ENCODE data around the gene TARS2. TPM values are rescaled to one million over a fixed set of nuclear protein-coding genes. Genes with fewer than 3 reads are reported as not detected.

Gene TARS2
- polyA plus RNA-seq, 3 donors = 12.0 to 14.7 (median 14.6) TPM

GRCh38 chr1:150548324-150548631 is 61.1 kb downstream of the TARS2 start:
- intact Hi-C loops (cut with micrococcal nuclease) = no loop called here
- Histone ChIP-seq H3K27me3 (ENCODE audit: control insufficient read depth in 2 of 2, insufficient read depth in 2 of 2, low read length in 2 of 2) (peaks cover 0 to 3% of the 10 kb centered on the region in 2 donors), H3K79me2 (ENCODE audit: insufficient read depth, low read length) (peaks cover 28% of the 10 kb centered on the region), H3K9me3 (replicated peaks in 1 of 2; ENCODE audit: control insufficient read depth in 1 of 2, insufficient read depth in 1 of 2, low read length in 2 of 2) (no peaks in the 10 kb centered on the region), H3K4me2 (replicated peaks; ENCODE audit: extremely low read depth, low read length, poor library complexity, severe bottlenecking) (peak overlapping the region; percentile 94), H3K4me3 (replicated peaks in 1 of 3; ENCODE audit: low read depth in 2 of 3, low read length in 3 of 3) (peak overlapping the region; percentile 42 to 86 (median 44)), H3K36me3 (replicated peaks in 1 of 2; ENCODE audit: control insufficient read depth in 1 of 2, insufficient read depth in 2 of 2, low read length in 2 of 2) (no peaks in the 10 kb centered on the region), H3K9ac (ENCODE audit: insufficient read depth, low read length, poor library complexity, severe bottlenecking) (no peak overlapping the region), H2AFZ (ENCODE audit: insufficient read depth, low read depth, low read length, poor library complexity, severe bottlenecking) (peak overlapping the region; percentile 59), H4K20me1 (ENCODE audit: insufficient read depth, low read length) (no peaks in the 10 kb centered on the region), H3K27ac (ENCODE audit: low read depth in 1 of 2, low read length in 2 of 2) (peak overlapping the region in 1 of 2 donors; percentile 54), H3K4me1 (ENCODE audit: control insufficient read depth in 1 of 2, insufficient read depth in 2 of 2, low read length in 2 of 2) (peaks cover 47 to 48% of the 10 kb centered on the region in 2 donors)
- H3K4me3 Mint-ChIP-seq = peak overlapping the region; percentile 74 to 83
- peaks cover 6 to 12% (median 6%) of the 10 kb centered on the region in 3 donors for H3K27me3 Mint-ChIP-seq (ENCODE audit: low read depth in 3 of 3)
- H3K9me3 Mint-ChIP-seq = peaks cover 0 to 2% (median 0%) of the 10 kb centered on the region in 7 donors
- H3K4me1 Mint-ChIP-seq = peaks cover 44% of the 10 kb centered on the region
- peak overlapping the region in 6 of 7 donors; percentile 20 to 82 (median 63) for H3K27ac Mint-ChIP-seq
- WGBS (ENCODE audit: insufficient coverage) = no CpG with 5 or more reads among the region's 4 CpGs
- H3K36me3 Mint-ChIP-seq = peaks cover 0 to 1% of the 10 kb centered on the region in 2 donors
- DNase-seq = no peak
- no peak for TF ChIP-seq CTCF (IDR thresholded peaks at IDR 0.05)

- Mint-ChIP-seq H3K4me3 (peak within 1 kb of the TSS; percentile 88 to 95), H3K36me3 (peaks cover 2 to 5% of the 10 kb centered on the region in 2 donors), H3K27ac (peak within 1 kb of the TSS; percentile 76 to 99 (median 91)), H3K9me3 (peaks cover 0 to 2% (median 0%) of the 10 kb centered on the region in 7 donors), H3K27me3 (ENCODE audit: low read depth in 3 of 3) (peaks cover 6 to 12% (median 6%) of the 10 kb centered on the region in 3 donors), H3K4me1 (peaks cover 49% of the 10 kb centered on the region)
- TF ChIP-seq CTCF (IDR thresholded peaks at IDR 0.05) = no peak
- peak within 1 kb of the TSS; percentile 52 to 86 (median 68) for H3K4me3 ChIP-seq (replicated peaks in 1 of 3; ENCODE audit: low read depth in 2 of 3, low read length in 3 of 3)
- H3K4me1 ChIP-seq (ENCODE audit: control insufficient read depth in 1 of 2, insufficient read depth in 2 of 2, low read length in 2 of 2) = peaks cover 53 to 54% of the 10 kb centered on the region in 2 donors
- H3K9me3 ChIP-seq (replicated peaks in 1 of 2; ENCODE audit: control insufficient read depth in 1 of 2, insufficient read depth in 1 of 2, low read length in 2 of 2) = no peaks in the 10 kb centered on the region
- H2AFZ ChIP-seq (ENCODE audit: insufficient read depth, low read depth, low read length, poor library complexity, severe bottlenecking) = peak within 1 kb of the TSS; percentile 59
- peaks cover 0 to 3% of the 10 kb centered on the region in 2 donors for H3K27me3 ChIP-seq (ENCODE audit: control insufficient read depth in 2 of 2, insufficient read depth in 2 of 2, low read length in 2 of 2)
- peak within 1 kb of the TSS; percentile 78 for H3K9ac ChIP-seq (ENCODE audit: insufficient read depth, low read length, poor library complexity, severe bottlenecking)
- H3K36me3 ChIP-seq (replicated peaks in 1 of 2; ENCODE audit: control insufficient read depth in 1 of 2, insufficient read depth in 2 of 2, low read length in 2 of 2) = peaks cover 0 to 2% of the 10 kb centered on the region in 2 donors
- under 1% methylated on average over 68 of the region's 91 CpGs for WGBS (ENCODE audit: insufficient coverage)
- H3K79me2 ChIP-seq (ENCODE audit: insufficient read depth, low read length) = peaks cover 34% of the 10 kb centered on the region
- H4K20me1 ChIP-seq (ENCODE audit: insufficient read depth, low read length) = no peaks in the 10 kb centered on the region
- H3K27ac ChIP-seq (ENCODE audit: low read depth in 1 of 2, low read length in 2 of 2) = peak within 1 kb of the TSS; percentile 42 to 72
- intact Hi-C loops (cut with micrococcal nuclease) = no loop called here
- DNase-seq = peak; percentile 64 to 69 (median 64)
- H3K4me2 ChIP-seq (replicated peaks; ENCODE audit: extremely low read depth, low read length, poor library complexity, severe bottlenecking) = peak within 1 kb of the TSS; percentile 94
Measured at GRCh38 chr1:150548632-150549495, 61.6 kb downstream of the TARS2 start, which contains the start of gene ADAMTSL4. ADAMTSL4 (plus strand) TSS chr1:150549408; CDS start chr1:150552289, 2,881 bp downstream.

Measured in CD14-positive monocyte (primary cell).